ENCODE data around the gene USP13.
"Not testable (repeated sequence)": the region's sequence is repeated elsewhere in the genome, so short reads cannot be mapped to it uniquely, and the experiment has no call there.

Gene USP13

GRCh38 chr3:179771797-179772196, 119.0 kb downstream of the USP13 start:
- no peak overlapping the region for H3K4me3 ChIP-seq (ENCODE audit: low read length)
- H3K9me3 ChIP-seq (ENCODE audit: control insufficient read depth, low read length), result no peaks in the 10 kb centered on the region
- no peak overlapping the region for H3K9ac ChIP-seq (ENCODE audit: low read length)
- DNase-seq (ENCODE audit: low read depth), result no peak
- H3K27me3 ChIP-seq (replicated peaks; ENCODE audit: control insufficient read depth, insufficient read depth, low read length), result no peaks in the 10 kb centered on the region
- H3K36me3 ChIP-seq (ENCODE audit: control insufficient read depth, insufficient read depth, low read length, severe bottlenecking), result peaks cover 7% of the 10 kb centered on the region
- H3K4me1 ChIP-seq (ENCODE audit: control insufficient read depth, insufficient read depth, low read length), result no peaks in the 10 kb centered on the region

GRCh38 chr3:179772297-179772696, 119.5 kb downstream of the USP13 start:
- no peaks in the 10 kb centered on the region for H3K4me1 ChIP-seq (ENCODE audit: control insufficient read depth, insufficient read depth, low read length)
- H3K9ac ChIP-seq (ENCODE audit: low read length), result no peak overlapping the region
- no peak overlapping the region for H3K4me3 ChIP-seq (ENCODE audit: low read length)
- peaks cover 3% of the 10 kb centered on the region for H3K36me3 ChIP-seq (ENCODE audit: control insufficient read depth, insufficient read depth, low read length, severe bottlenecking)
- DNase-seq (ENCODE audit: low read depth), result no peak
- no peaks in the 10 kb centered on the region for H3K27me3 ChIP-seq (replicated peaks; ENCODE audit: control insufficient read depth, insufficient read depth, low read length)
- H3K9me3 ChIP-seq (ENCODE audit: control insufficient read depth, low read length), result no peaks in the 10 kb centered on the region

DNA sequence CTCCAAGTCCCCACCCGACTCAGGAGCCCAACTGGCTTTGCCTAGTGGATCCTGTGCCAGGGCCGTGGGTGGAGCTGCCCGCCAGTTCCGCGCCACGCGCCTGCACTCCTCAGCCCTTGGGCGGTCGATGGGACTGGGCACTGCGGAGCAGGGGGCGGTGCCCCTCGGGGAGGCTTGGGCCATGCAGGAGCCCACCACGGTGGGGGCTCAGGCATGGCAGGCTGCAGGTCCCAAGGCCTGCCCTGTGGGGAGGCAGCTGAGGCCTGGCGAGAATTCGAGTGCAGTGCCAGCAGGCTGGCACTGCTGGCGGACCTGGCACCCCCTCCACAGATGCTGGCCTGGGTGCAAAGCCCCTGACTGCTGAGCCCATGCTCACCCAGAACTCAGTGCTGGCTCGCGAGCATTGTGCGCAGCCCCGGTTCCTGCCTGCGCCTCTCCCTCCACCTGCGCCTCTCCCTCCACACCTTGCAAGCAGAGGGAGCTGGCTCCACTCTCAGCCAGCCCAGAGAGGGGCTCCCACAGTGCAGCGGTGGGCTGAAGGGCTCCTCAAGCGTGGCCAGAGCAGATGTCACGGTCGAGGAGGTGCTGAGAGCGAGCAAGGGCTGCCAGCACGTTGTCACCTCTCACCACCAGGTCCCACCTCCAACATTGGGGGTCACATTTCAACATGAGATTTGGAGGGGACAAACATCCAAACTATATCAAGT, 122.7 kb downstream of the USP13 start:
- Histone ChIP-seq H3K9ac (ENCODE audit: low read length) (no peak overlapping the region), H3K9me3 (ENCODE audit: control insufficient read depth, low read length) (no peaks in the 10 kb centered on the region), H3K4me1 (ENCODE audit: control insufficient read depth, insufficient read depth, low read length) (no peaks in the 10 kb centered on the region), H3K36me3 (ENCODE audit: control insufficient read depth, insufficient read depth, low read length, severe bottlenecking) (peaks cover 10% of the 10 kb centered on the region), H3K4me3 (ENCODE audit: low read length) (no peak overlapping the region), H3K27me3 (replicated peaks; ENCODE audit: control insufficient read depth, insufficient read depth, low read length) (no peaks in the 10 kb centered on the region)
- DNase-seq (ENCODE audit: low read depth), result no peak

- not testable (repeated sequence) for DNase-seq (ENCODE audit: low read depth); H3K4me1 ChIP-seq (ENCODE audit: control insufficient read depth, insufficient read depth, low read length); H3K9me3 ChIP-seq (ENCODE audit: control insufficient read depth, low read length); H3K9ac ChIP-seq (ENCODE audit: low read length); H3K4me3 ChIP-seq (ENCODE audit: low read length); H3K27me3 ChIP-seq (replicated peaks; ENCODE audit: control insufficient read depth, insufficient read depth, low read length)
- peaks cover 38% of the 10 kb centered on the region for H3K36me3 ChIP-seq (ENCODE audit: control insufficient read depth, insufficient read depth, low read length, severe bottlenecking)
These were observed 130.0 kb downstream of the USP13 start for GRCh38 chr3:179782841-179783240.

DNA sequence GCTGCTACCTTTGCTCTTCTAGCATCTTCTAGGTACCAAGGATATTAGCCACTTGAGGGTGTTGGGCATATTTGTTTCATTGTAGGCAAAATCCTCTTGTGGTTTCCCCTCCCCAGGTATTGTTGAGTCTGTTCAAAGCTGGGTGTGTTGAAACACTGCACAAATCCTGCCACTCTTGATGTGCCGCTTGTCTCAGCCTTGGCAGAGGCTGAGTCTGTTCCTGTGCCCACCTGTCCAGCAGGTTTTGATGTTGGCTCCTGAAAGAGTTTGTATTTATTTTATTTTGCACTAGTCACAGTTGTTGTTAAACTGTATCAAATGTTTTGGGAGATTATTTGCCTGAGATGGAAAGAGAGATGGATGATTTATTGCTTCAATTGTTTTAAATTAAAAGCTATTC, 136.2 kb downstream of the USP13 start:
- H3K9ac ChIP-seq (ENCODE audit: low read length), result no peak overlapping the region
- H3K4me3 ChIP-seq (ENCODE audit: low read length), result no peak overlapping the region
- no peaks in the 10 kb centered on the region for H3K9me3 ChIP-seq (ENCODE audit: control insufficient read depth, low read length)
- no peaks in the 10 kb centered on the region for H3K27me3 ChIP-seq (replicated peaks; ENCODE audit: control insufficient read depth, insufficient read depth, low read length)
- no peaks in the 10 kb centered on the region for H3K4me1 ChIP-seq (ENCODE audit: control insufficient read depth, insufficient read depth, low read length)
- H3K36me3 ChIP-seq (ENCODE audit: control insufficient read depth, insufficient read depth, low read length, severe bottlenecking), result peaks cover 10% of the 10 kb centered on the region
- no peak for DNase-seq (ENCODE audit: low read depth)

- Histone ChIP-seq H3K9me3 (ENCODE audit: control insufficient read depth, low read length) (no peaks in the 10 kb centered on the region), H3K9ac (ENCODE audit: low read length) (no peak overlapping the region), H3K4me1 (ENCODE audit: control insufficient read depth, insufficient read depth, low read length) (no peaks in the 10 kb centered on the region), H3K27me3 (replicated peaks; ENCODE audit: control insufficient read depth, insufficient read depth, low read length) (no peaks in the 10 kb centered on the region), H3K36me3 (ENCODE audit: control insufficient read depth, insufficient read depth, low read length, severe bottlenecking) (no peaks in the 10 kb centered on the region), H3K4me3 (ENCODE audit: low read length) (no peak overlapping the region)
- no peak for DNase-seq (ENCODE audit: low read depth)
These were observed 139.0 kb downstream of the USP13 start for GRCh38 chr3:179791793-179792192.

DNA sequence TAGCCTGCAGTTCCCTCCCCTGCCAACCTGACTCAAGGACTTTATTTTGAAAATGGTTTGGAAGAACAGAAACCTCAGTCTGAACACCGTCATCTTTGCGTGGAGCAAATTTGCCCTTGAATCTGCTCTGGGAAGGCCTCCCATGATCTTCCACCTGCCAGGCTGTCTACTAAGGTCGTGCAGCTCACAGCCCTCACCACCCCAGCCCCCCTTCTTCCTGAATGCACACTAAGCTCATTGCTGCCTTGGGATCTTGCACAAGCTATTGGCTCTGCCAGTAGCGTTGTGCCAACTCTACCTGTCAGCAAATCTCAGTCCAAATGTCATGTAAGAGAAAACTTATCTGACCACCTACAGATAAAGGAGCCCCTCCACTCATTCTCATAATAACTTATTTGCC, 141.5 kb downstream of the USP13 start:
- Histone ChIP-seq H3K4me3 (ENCODE audit: low read length) (no peak overlapping the region), H3K36me3 (ENCODE audit: control insufficient read depth, insufficient read depth, low read length, severe bottlenecking) (no peaks in the 10 kb centered on the region), H3K9ac (ENCODE audit: low read length) (no peak overlapping the region), H3K27me3 (replicated peaks; ENCODE audit: control insufficient read depth, insufficient read depth, low read length) (no peaks in the 10 kb centered on the region), H3K9me3 (ENCODE audit: control insufficient read depth, low read length) (no peaks in the 10 kb centered on the region), H3K4me1 (ENCODE audit: control insufficient read depth, insufficient read depth, low read length) (no peaks in the 10 kb centered on the region)
- DNase-seq (ENCODE audit: low read depth), result no peak

DNA sequence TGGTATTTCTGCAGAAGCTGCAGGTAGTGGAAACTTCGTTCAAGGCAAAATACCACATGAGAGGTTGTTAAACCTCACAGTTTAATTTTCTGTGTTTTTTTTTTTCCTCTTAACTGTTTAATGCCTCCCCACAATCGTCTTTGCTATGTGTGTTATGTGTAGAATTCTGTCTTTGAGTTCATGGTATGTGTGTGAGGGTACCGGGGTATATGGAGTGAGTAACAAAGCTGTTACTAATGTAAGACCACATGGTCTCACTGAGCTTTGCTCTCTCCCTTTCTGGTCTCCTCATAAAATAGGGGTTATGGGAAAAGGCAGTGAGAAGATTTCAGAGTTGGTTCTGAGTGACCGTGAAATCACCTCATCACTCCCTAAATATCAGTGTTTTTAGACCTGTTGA, 143.6 kb downstream of the USP13 start:
- Histone ChIP-seq H3K36me3 (ENCODE audit: control insufficient read depth, insufficient read depth, low read length, severe bottlenecking) (no peaks in the 10 kb centered on the region), H3K9me3 (ENCODE audit: control insufficient read depth, low read length) (no peaks in the 10 kb centered on the region), H3K27me3 (replicated peaks; ENCODE audit: control insufficient read depth, insufficient read depth, low read length) (no peaks in the 10 kb centered on the region), H3K4me1 (ENCODE audit: control insufficient read depth, insufficient read depth, low read length) (peaks cover 7% of the 10 kb centered on the region), H3K4me3 (ENCODE audit: low read length) (no peak overlapping the region), H3K9ac (ENCODE audit: low read length) (no peak overlapping the region)
- no peak for DNase-seq (ENCODE audit: low read depth)

GRCh38 chr3:179797192-179797591, 144.4 kb downstream of the USP13 start:
- Histone ChIP-seq H3K4me3 (ENCODE audit: low read length) (no peak overlapping the region), H3K9ac (ENCODE audit: low read length) (no peak overlapping the region), H3K9me3 (ENCODE audit: control insufficient read depth, low read length) (no peaks in the 10 kb centered on the region), H3K4me1 (ENCODE audit: control insufficient read depth, insufficient read depth, low read length) (peaks cover 15% of the 10 kb centered on the region), H3K36me3 (ENCODE audit: control insufficient read depth, insufficient read depth, low read length, severe bottlenecking) (no peaks in the 10 kb centered on the region), H3K27me3 (replicated peaks; ENCODE audit: control insufficient read depth, insufficient read depth, low read length) (no peaks in the 10 kb centered on the region)
- DNase-seq (ENCODE audit: low read depth), result no peak

DNA sequence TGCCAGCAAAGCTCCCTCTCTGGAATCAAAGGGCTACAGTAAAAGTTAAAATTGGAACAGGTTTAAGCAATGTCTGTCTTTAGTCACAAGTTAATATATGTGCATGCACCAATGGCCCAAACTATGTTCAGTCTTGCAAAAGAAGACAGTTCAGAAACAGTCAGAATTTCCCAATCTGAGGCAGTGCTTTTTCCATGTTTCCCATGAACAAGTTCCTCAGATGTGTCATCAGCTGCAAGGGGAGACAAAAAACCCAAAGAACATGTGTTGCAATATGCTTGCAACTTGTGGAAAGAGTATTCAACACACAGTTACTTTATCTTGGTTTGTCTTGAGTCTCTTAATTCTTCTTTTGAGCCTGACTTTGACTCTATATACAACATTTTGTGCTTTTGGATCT, 148.4 kb downstream of the USP13 start:
- Histone ChIP-seq H3K4me3 (ENCODE audit: low read length) (peak overlapping the region; percentile 43), H3K9me3 (ENCODE audit: control insufficient read depth, low read length) (no peaks in the 10 kb centered on the region), H3K9ac (ENCODE audit: low read length) (peak overlapping the region; percentile 71), H3K4me1 (ENCODE audit: control insufficient read depth, insufficient read depth, low read length) (peaks cover 18% of the 10 kb centered on the region), H3K36me3 (ENCODE audit: control insufficient read depth, insufficient read depth, low read length, severe bottlenecking) (no peaks in the 10 kb centered on the region), H3K27me3 (replicated peaks; ENCODE audit: control insufficient read depth, insufficient read depth, low read length) (no peaks in the 10 kb centered on the region)
- peak; percentile 98 for DNase-seq (ENCODE audit: low read depth)

DNA sequence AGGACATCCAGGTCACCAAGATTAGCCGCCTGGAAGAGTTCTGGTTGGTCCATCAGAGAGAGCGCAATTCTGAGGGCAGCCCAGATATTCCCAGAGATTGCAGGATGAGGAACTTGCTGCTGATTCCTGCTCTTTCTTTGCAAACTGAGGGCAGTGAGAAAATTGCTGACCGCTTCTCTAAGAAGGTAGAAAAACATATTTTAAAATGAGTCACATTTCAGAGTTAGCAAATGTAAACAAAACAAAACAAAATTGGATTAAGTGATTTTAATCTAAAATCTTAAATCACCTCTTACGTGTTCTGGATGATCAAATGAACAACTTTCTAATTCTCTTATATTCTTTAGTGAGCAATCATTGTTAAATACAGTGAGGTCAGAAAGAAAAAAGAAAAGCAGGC, 149.0 kb downstream of the USP13 start:
- peak; percentile 59 for DNase-seq (ENCODE audit: low read depth)
- Histone ChIP-seq H3K4me3 (ENCODE audit: low read length) (peak overlapping the region; percentile 28), H3K9ac (ENCODE audit: low read length) (peak overlapping the region; percentile 71), H3K9me3 (ENCODE audit: control insufficient read depth, low read length) (no peaks in the 10 kb centered on the region), H3K27me3 (replicated peaks; ENCODE audit: control insufficient read depth, insufficient read depth, low read length) (no peaks in the 10 kb centered on the region), H3K4me1 (ENCODE audit: control insufficient read depth, insufficient read depth, low read length) (peaks cover 22% of the 10 kb centered on the region), H3K36me3 (ENCODE audit: control insufficient read depth, insufficient read depth, low read length, severe bottlenecking) (no peaks in the 10 kb centered on the region)

DNA sequence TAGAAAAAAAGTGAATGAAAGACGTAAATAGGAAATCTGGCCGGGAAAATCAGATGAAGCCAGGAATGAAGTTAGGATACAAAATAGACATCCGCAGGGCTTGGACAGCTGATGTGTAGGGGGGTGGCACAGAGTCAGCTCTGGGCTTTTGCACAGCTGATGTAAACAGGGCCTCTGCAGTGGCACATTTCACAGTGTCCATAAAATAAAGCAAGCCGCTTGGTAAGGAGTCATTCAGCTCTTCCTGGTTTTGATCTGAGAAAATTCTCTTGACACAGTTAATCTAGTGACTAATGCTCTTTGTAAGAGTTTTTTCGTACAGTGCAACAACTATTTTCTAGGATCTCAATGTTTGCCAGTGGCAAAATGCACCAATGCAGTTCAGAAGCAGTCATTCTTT, 153.3 kb downstream of the USP13 start:
- peak; percentile 69 for DNase-seq (ENCODE audit: low read depth)
- H3K9ac ChIP-seq (ENCODE audit: low read length), result peak overlapping the region; percentile 51

More for the DNA sequence above, 153.3 kb downstream of the USP13 start:
- Histone ChIP-seq H3K27me3 (replicated peaks; ENCODE audit: control insufficient read depth, insufficient read depth, low read length) (no peaks in the 10 kb centered on the region), H3K4me1 (ENCODE audit: control insufficient read depth, insufficient read depth, low read length) (peaks cover 21% of the 10 kb centered on the region), H3K36me3 (ENCODE audit: control insufficient read depth, insufficient read depth, low read length, severe bottlenecking) (no peaks in the 10 kb centered on the region), H3K9me3 (ENCODE audit: control insufficient read depth, low read length) (no peaks in the 10 kb centered on the region), H3K4me3 (ENCODE audit: low read length) (no peak overlapping the region)
